H1 (cell line): ENCODE results near the gene MT1G.

Experiments
- CEBPB ChIP-seq: IDR thresholded peaks from 2 replicates; pipeline ENCODE4 v1.6.1; 2012; ENCODE audit warnings: low read depth, low read length
- EZH2 ChIP-seq: fragments of 200-600 bp; sonication (generic); IDR thresholded peaks from 2 replicates; pipeline ENCODE4 v1.7.1; 2012; ENCODE audit warnings: low read depth, mild to moderate bottlenecking, moderate library complexity, low read length, inconsistent platforms; ENCODE audit not compliant: severe bottlenecking
- GABPA ChIP-seq: IDR thresholded peaks from 2 replicates; pipeline ENCODE4 v1.6.1; 2011; ENCODE audit warnings: mild to moderate bottlenecking, low read length, moderate library complexity, borderline replicate concordance; ENCODE audit not compliant: insufficient read depth
- POLR2A ChIP-seq, 2 experiments: IDR thresholded peaks; 1 replicate in 1 of 2; 2 replicates in 1 of 2; pipeline ENCODE4 v1.6.1; 2011; ENCODE audit warnings: low read depth in 2 of 2, low read length in 2 of 2, mild to moderate bottlenecking in 2 of 2; ENCODE audit errors: control extremely low read depth in 1 of 2
- POU5F1 ChIP-seq: IDR thresholded peaks from 2 replicates; pipeline ENCODE4 v1.6.1; 2011; ENCODE audit warnings: low read depth, mild to moderate bottlenecking, low read length, moderate library complexity
- RNF2 ChIP-seq: fragments of 200-900, 300-1000 bp; sonication (generic); IDR thresholded peaks from 2 replicates; pipeline ENCODE4 v1.7.1; 2016; ENCODE audit warnings: borderline replicate concordance, low read depth, mild to moderate bottlenecking, antibody characterized with exemption, low read length; ENCODE audit not compliant: poor library complexity, severe bottlenecking; ENCODE audit errors: missing control alignments
- SRF ChIP-seq: IDR thresholded peaks from 2 replicates; pipeline ENCODE4 v1.6.1; 2011; ENCODE audit warnings: mild to moderate bottlenecking, low read depth, low read length, moderate library complexity
- TAF1 ChIP-seq: IDR thresholded peaks from 2 replicates; pipeline ENCODE4 v1.6.1; 2011; ENCODE audit warnings: mild to moderate bottlenecking, low read depth, low read length
- TCF12 ChIP-seq: IDR thresholded peaks from 2 replicates; pipeline ENCODE4 v1.6.1; 2011; ENCODE audit warnings: low read depth, mild to moderate bottlenecking, low read length
- TF ChIP-seq, protein P1 (sequence below), 3 experiments: IDR thresholded peaks; 1 replicate in 2 of 3; 2 replicates in 1 of 3; pipeline versions ENCODE4 v1.5.1 to v1.6.1; 2011; ENCODE audit warnings: low read length in 3 of 3, mild to moderate bottlenecking in 3 of 3, inconsistent platforms in 2 of 3, low read depth in 1 of 3, moderate library complexity in 1 of 3; ENCODE audit not compliant: insufficient read depth in 1 of 3; ENCODE audit errors: control extremely low read depth in 1 of 3
- TF ChIP-seq, protein P2 (sequence below): IDR thresholded peaks from 2 replicates; pipeline ENCODE4 v1.6.1; 2012; ENCODE audit warnings: low read length, inconsistent platforms
- TF ChIP-seq, protein P3 (sequence below): IDR thresholded peaks from 2 replicates; pipeline ENCODE4 v1.6.1; 2012; ENCODE audit warnings: inconsistent platforms

DNA sequence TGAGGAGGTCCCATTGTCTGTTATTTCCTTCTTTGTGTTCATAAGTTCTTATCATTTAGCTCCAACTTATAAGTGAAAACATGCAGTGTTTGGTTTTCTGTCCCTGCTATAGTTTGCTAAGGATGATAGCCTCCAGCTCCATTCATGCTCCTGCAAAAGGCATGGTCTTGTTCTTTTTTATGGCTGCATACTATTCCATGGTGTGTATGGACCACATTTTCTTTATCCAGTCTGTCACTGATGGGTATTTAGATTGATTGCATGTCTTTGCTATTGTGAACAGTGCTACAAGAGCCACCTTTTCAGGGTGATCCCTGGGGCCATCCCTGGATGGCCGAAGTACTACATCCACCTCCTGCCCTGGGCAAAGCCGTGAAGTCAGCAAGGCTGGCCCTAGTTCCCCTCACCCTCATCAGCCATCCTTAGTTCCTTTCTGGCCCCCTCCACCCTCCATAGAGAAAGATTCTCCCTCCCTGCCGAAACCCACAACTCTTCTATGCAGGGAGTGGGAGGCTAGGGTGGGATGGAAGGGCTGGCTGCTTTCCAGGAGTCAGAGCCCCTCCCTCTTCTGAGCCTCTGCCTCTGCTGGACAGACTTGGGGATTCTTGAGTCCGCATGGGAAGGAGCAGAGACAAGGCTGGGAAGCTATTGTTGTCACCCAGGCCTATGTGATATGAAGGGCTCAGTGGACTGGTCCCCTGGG lies 22.7 kb upstream of the MT1G start:
- no peak for TF ChIP-seq GABPA
- TF ChIP-seq POLR2A (IDR thresholded peaks at IDR 0.05; ENCODE audit: control extremely low read depth in 1 of 2, low read depth in 2 of 2, low read length in 2 of 2), result no peak
- TF ChIP-seq, protein P1, sequence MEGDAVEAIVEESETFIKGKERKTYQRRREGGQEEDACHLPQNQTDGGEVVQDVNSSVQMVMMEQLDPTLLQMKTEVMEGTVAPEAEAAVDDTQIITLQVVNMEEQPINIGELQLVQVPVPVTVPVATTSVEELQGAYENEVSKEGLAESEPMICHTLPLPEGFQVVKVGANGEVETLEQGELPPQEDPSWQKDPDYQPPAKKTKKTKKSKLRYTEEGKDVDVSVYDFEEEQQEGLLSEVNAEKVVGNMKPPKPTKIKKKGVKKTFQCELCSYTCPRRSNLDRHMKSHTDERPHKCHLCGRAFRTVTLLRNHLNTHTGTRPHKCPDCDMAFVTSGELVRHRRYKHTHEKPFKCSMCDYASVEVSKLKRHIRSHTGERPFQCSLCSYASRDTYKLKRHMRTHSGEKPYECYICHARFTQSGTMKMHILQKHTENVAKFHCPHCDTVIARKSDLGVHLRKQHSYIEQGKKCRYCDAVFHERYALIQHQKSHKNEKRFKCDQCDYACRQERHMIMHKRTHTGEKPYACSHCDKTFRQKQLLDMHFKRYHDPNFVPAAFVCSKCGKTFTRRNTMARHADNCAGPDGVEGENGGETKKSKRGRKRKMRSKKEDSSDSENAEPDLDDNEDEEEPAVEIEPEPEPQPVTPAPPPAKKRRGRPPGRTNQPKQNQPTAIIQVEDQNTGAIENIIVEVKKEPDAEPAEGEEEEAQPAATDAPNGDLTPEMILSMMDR (IDR thresholded peaks at IDR 0.05; ENCODE audit: control extremely low read depth in 1 of 3, insufficient read depth in 1 of 3, low read depth in 1 of 3, low read length in 3 of 3), result no peak
- no peak for TF ChIP-seq RNF2
- TF ChIP-seq TCF12, result no peak
- TF ChIP-seq SRF, result no peak
- no peak for TF ChIP-seq POU5F1
- TF ChIP-seq, protein P2, sequence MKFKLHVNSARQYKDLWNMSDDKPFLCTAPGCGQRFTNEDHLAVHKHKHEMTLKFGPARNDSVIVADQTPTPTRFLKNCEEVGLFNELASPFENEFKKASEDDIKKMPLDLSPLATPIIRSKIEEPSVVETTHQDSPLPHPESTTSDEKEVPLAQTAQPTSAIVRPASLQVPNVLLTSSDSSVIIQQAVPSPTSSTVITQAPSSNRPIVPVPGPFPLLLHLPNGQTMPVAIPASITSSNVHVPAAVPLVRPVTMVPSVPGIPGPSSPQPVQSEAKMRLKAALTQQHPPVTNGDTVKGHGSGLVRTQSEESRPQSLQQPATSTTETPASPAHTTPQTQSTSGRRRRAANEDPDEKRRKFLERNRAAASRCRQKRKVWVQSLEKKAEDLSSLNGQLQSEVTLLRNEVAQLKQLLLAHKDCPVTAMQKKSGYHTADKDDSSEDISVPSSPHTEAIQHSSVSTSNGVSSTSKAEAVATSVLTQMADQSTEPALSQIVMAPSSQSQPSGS, result no peak
- TF ChIP-seq TAF1, result no peak
- TF ChIP-seq, protein P3, sequence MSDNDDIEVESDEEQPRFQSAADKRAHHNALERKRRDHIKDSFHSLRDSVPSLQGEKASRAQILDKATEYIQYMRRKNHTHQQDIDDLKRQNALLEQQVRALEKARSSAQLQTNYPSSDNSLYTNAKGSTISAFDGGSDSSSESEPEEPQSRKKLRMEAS, result no peak
- no peak for TF ChIP-seq CEBPB
- TF ChIP-seq EZH2, result no peak
